Measurements from ENCODE around the gene MRPS27.

Gene MRPS27

DNA sequence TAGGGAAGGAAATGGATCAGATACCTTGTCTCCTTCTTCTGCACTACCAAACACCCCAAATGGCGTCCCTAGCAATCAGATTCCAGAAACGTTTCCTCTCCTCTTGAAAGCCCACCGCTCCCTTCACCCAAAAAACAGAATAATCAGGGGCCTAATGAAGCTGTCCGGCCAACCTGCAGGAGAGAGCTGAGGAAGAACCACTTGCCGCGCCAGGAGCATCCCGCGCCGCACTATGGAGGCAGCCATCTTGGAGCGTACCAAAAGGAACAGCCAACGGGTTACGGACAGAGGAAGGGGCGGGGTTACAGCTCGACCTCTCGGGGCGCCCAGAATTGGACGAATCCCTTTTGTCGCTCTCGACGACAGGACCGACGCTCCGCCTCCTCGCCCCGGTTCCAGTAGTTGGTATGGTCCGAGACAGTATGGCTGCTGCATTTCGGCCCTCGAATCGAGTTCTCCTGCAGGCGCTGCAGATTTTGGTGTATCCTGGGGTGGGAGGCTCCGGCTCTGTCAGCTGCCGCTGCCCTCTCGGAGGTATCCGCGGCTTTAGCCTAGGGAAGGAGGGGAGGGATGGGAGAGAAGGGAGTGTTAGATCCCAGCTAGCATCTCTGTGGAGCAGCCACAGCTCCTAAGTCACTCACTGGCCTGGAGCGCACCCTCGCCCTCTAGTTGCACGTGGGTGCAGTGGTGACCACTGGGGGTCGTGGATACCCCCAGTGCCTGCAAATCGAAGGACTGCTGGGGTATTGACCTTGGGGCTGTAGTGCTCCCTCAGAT is at the start of gene MRPS27, which contains the start of gene PTCD2:
Gene MRPS27, minus strand, starts transcription at position 265 of the 777 bp plus-strand sequence. Its CDS starts 19 bp downstream, at position 246.
Gene PTCD2, plus strand, starts transcription at position 398 of the 777 bp plus-strand sequence. Its CDS starts 10 bp downstream, at position 408.
- Mint-ChIP-seq H3K9me3 (no peaks in the 10 kb centered on the region), H3K27ac (peak within 1 kb of the TSS; percentile 92), H3K4me3 (peak within 1 kb of the TSS; percentile 99), H3K27me3 (ENCODE audit: low read depth) (no peaks in the 10 kb centered on the region), H3K4me1 (ENCODE audit: low read depth) (peaks cover 31% of the 10 kb centered on the region), H3K36me3 (ENCODE audit: low read depth) (peaks cover 25% of the 10 kb centered on the region)
- peak; percentile 93 for DNase-seq (ENCODE audit: low spot score)

DNA sequence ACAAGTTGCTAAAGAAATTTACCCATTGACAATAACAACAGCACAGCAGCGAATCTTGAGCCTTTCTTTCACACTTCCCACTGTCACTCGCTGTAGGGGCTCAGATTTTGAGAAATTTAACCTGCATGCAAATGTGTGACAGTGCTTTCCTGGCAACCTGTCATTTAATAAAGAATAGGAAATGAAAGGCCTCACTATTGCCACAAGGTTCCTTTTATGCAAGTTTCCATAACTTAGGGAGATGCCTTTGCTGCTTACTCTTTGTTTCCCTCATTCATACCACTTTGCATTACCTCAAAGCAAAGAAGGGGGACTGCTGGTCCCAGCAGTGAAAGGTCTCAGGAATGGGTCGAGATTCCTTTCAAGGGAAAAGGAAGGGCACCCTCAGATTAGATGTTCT is 49.7 kb upstream of the MRPS27 start:
- no peak overlapping the region for H3K27ac Mint-ChIP-seq
- H3K4me1 Mint-ChIP-seq (ENCODE audit: low read depth): peaks cover 6% of the 10 kb centered on the region
- H3K9me3 Mint-ChIP-seq: no peaks in the 10 kb centered on the region
- H3K27me3 Mint-ChIP-seq (ENCODE audit: low read depth): no peaks in the 10 kb centered on the region
- no peaks in the 10 kb centered on the region for H3K36me3 Mint-ChIP-seq (ENCODE audit: low read depth)
- H3K4me3 Mint-ChIP-seq: no peak overlapping the region
- no peak for DNase-seq (ENCODE audit: low spot score)

DNA sequence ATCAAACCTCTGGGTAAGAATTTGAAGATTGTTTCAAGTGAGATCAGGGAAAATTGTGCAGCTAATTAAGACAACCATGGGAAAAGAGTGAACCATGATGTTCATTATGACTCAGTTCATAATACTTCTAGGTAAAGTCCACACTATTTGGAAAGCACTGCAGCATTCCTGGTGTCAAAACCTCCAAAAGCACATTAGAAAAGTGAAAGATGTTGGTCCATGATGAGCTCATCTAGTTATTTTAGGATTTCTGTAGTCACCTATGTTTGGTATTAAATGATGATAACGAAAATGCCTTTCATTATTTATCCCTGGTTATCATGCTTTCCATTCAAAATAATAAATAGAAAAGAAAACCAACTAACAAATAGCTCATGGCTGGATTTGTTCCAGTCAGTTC is 49.3 kb upstream of the MRPS27 start:
- Mint-ChIP-seq H3K27me3 (ENCODE audit: low read depth) (no peaks in the 10 kb centered on the region), H3K36me3 (ENCODE audit: low read depth) (no peaks in the 10 kb centered on the region), H3K9me3 (no peaks in the 10 kb centered on the region), H3K4me3 (no peak overlapping the region), H3K4me1 (ENCODE audit: low read depth) (peaks cover 6% of the 10 kb centered on the region), H3K27ac (no peak overlapping the region)
- DNase-seq (ENCODE audit: low spot score): no peak

DNA sequence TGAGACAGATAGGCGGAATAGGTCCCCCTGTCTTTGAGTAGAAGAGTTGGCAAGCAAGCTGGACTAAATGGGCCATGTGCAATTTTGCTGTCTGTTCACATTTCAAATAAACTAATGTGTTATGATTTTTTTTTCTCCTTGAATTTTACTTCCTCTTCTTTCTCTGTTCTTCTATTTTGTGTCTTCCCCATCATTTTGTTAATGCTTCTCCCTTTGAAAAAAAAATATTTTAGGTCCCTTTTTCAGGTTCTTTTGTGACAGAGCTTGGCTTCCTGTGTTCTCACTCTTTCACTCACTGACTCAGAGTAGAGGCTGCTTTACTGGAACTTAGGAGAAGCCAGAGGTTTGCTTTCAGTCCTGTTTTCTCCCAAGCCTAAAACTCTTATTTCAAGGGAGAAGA is 48.2 kb upstream of the MRPS27 start:
- Mint-ChIP-seq H3K27me3 (ENCODE audit: low read depth) (no peaks in the 10 kb centered on the region), H3K36me3 (ENCODE audit: low read depth) (peaks cover 3% of the 10 kb centered on the region), H3K4me1 (ENCODE audit: low read depth) (peaks cover 13% of the 10 kb centered on the region), H3K9me3 (no peaks in the 10 kb centered on the region), H3K4me3 (no peak overlapping the region), H3K27ac (no peak overlapping the region)
- DNase-seq (ENCODE audit: low spot score): no peak

DNA sequence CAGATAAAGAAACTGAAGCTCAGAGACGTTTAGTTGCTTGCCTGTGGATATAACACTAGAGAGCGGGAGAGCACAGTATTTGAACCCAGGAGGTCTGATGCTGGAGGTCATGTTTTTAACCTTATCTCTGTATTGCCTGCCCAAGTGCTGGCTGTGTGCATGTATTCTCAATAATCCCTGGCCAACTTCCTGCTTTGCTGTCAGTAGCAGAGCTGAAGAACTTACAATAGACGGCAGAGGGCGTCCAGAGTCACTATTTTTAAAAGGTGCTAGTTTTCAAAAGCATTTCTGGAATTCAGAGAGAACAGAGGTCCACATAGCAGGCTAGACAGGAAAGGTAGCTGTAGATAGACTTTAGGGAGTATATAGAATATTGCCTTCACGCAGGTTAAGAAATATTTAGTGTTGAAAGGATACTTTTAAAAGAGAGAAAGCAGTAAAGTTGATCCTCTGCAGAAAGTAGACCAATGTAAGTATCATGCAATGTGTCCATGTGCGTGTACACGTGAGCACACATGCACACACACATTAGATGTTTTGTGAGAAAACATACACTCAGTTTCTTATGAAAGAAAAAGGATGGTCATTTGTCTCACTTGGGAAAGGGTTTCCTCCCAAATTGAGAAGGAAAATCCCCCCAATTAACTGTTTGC is 46.4 kb upstream of the MRPS27 start:
- DNase-seq (ENCODE audit: low spot score): peak; percentile 28
- H3K27ac Mint-ChIP-seq: no peak overlapping the region

DNA sequence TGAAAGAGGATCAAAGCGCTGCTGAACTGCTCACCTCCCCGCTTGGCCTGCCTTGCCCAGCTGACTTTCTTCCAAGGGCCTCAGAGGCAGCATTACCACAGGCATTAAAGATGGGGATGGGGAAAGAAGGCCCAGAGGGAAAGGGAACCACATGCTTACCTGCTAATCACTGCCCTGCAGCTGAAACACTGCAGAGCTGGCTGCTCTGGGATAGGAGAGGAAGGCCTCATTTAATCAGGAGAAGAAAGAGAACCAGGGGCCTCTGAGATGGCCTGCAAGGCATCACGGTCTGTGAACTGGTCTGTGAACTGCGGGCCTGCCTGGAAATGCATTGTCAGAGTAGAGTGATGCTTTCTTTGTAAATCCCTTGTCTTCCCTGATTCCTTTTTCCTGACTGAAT is 44.9 kb upstream of the MRPS27 start:
- peaks cover 13% of the 10 kb centered on the region for H3K4me1 Mint-ChIP-seq (ENCODE audit: low read depth)
- H3K9me3 Mint-ChIP-seq: no peaks in the 10 kb centered on the region
- no peaks in the 10 kb centered on the region for H3K27me3 Mint-ChIP-seq (ENCODE audit: low read depth)
- no peak for DNase-seq (ENCODE audit: low spot score)
- H3K4me3 Mint-ChIP-seq: no peak overlapping the region
- H3K36me3 Mint-ChIP-seq (ENCODE audit: low read depth): peaks cover 20% of the 10 kb centered on the region
- no peak overlapping the region for H3K27ac Mint-ChIP-seq

More for the DNA sequence above, 46.4 kb upstream of the MRPS27 start:
- Mint-ChIP-seq H3K27me3 (ENCODE audit: low read depth) (no peaks in the 10 kb centered on the region), H3K4me1 (ENCODE audit: low read depth) (peaks cover 13% of the 10 kb centered on the region), H3K9me3 (no peaks in the 10 kb centered on the region), H3K4me3 (no peak overlapping the region), H3K36me3 (ENCODE audit: low read depth) (peaks cover 16% of the 10 kb centered on the region)

DNA sequence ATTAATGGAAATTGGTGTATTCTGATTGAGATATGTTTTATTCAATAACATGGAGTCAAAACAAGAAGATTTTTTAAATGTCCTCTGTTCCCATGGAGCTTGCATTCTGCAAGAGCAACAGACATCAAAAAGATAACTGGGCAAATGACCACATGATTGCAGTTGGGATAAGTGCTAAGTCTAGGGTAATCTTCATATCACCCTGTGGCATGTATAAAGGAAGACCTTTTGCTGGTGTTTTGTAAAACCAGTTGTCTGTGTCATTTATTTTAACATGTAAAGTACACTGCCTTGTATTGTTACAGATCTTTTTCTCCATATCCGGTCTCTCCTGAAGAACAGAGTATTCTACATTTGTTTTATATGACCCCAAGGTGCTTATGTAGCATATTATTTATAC is 44.1 kb upstream of the MRPS27 start:
- Mint-ChIP-seq H3K4me1 (ENCODE audit: low read depth) (peaks cover 13% of the 10 kb centered on the region), H3K9me3 (no peaks in the 10 kb centered on the region), H3K36me3 (ENCODE audit: low read depth) (peaks cover 23% of the 10 kb centered on the region), H3K4me3 (no peak overlapping the region), H3K27me3 (ENCODE audit: low read depth) (no peaks in the 10 kb centered on the region), H3K27ac (no peak overlapping the region)
- no peak for DNase-seq (ENCODE audit: low spot score)

DNA sequence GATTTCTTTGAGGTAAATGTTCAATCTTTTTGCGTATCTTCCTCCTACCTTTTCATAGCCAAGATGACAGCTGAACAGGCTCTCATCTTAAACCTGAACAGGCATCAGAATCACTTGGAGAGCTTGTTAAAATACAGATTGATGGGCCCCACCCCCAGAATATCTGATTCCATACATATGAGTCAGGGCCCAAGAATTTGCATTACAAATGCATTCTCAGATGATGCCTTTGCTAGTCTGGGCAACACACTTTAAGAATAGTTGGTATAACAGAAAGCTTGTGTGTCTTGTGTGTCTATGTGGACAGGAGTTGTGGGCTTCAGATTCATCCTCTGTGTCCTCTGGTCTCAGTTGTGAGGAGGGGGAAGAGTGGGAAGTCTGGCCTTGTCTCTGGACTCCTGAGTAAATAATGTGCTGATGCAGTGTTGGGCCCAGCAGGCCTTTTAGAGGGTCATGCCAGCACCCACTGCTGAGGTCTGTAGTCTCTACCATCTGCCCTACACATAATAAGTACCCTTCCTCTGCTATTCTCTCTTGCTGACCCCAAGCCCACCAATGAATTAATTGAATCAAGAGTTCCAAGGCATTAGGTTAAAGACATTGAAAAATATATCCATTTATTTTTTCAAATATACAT is 43.2 kb upstream of the MRPS27 start:
- no peaks in the 10 kb centered on the region for H3K27me3 Mint-ChIP-seq (ENCODE audit: low read depth)
- H3K27ac Mint-ChIP-seq: no peak overlapping the region
- no peak overlapping the region for H3K4me3 Mint-ChIP-seq
- peaks cover 23% of the 10 kb centered on the region for H3K36me3 Mint-ChIP-seq (ENCODE audit: low read depth)
- H3K9me3 Mint-ChIP-seq: no peaks in the 10 kb centered on the region
- DNase-seq (ENCODE audit: low spot score): no peak
- H3K4me1 Mint-ChIP-seq (ENCODE audit: low read depth): peaks cover 13% of the 10 kb centered on the region

DNA sequence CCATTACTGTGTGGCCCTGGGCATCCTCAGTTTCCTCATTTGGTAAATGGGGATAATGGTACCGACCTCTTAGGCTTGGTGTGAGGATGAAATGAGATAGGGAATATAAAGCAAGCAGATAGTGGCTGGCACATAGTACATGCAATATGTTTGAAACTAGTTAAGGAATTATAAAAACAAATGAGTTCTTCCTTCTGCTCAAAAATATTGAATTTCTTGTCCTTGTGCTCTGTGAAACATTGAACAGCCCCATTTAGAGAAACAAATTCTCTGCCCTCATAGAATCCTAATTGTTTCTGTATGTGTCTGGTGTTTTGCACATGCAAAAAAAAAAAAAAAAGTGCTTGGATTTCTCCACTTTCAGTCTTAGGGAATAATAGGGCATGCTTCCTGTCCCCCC is 39.8 kb upstream of the MRPS27 start:
- H3K27ac Mint-ChIP-seq: no peak overlapping the region
- DNase-seq (ENCODE audit: low spot score): no peak
- H3K27me3 Mint-ChIP-seq (ENCODE audit: low read depth): no peaks in the 10 kb centered on the region
- no peaks in the 10 kb centered on the region for H3K9me3 Mint-ChIP-seq
- peaks cover 23% of the 10 kb centered on the region for H3K36me3 Mint-ChIP-seq (ENCODE audit: low read depth)
- H3K4me1 Mint-ChIP-seq (ENCODE audit: low read depth): peaks cover 7% of the 10 kb centered on the region
- H3K4me3 Mint-ChIP-seq: no peak overlapping the region

DNA sequence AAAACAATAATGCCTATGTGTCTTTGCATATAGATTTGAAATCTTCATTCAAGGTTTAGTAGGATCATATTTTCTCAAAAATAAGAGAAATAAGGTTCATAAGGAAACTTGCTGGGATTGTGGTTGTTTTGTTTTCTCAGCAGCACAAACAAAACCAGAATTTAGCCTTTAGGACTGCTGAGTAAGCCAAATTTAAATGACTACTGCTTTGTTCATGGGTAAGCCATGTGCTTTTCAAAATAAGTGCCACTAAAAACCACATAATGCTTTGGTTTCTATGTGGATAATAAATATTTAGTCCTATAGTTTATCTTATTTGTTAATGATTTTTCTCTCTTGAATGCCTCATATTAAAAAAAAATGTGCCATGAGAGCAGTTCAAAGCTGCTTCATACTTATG is 38.9 kb upstream of the MRPS27 start:
- no peak overlapping the region for H3K27ac Mint-ChIP-seq
- H3K9me3 Mint-ChIP-seq: no peaks in the 10 kb centered on the region
- H3K4me1 Mint-ChIP-seq (ENCODE audit: low read depth): peaks cover 5% of the 10 kb centered on the region
- DNase-seq (ENCODE audit: low spot score): no peak
- H3K4me3 Mint-ChIP-seq: no peak overlapping the region
- peaks cover 23% of the 10 kb centered on the region for H3K36me3 Mint-ChIP-seq (ENCODE audit: low read depth)
- H3K27me3 Mint-ChIP-seq (ENCODE audit: low read depth): no peaks in the 10 kb centered on the region

DNA sequence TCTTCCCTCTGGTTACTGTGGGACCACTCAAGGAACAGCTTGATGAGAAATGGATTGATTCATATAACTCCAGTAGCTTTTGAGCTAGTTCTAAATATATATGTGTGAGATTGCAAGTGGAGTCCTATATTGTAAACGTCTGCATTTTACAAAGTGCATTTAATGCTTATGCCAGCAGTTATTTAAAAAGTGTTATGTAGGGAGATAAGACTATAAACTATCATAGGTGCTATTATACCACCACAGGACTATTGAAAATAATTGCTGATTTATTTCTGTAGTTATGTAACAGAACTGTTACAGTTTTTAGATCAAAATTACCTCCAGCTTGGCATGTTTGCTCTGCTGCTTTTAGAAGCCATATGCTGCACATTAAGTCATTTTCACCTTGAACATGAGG is 36.3 kb upstream of the MRPS27 start:
- DNase-seq (ENCODE audit: low spot score): no peak
- Mint-ChIP-seq H3K27ac (no peak overlapping the region), H3K4me1 (ENCODE audit: low read depth) (no peaks in the 10 kb centered on the region), H3K4me3 (no peak overlapping the region), H3K36me3 (ENCODE audit: low read depth) (peaks cover 9% of the 10 kb centered on the region), H3K9me3 (no peaks in the 10 kb centered on the region), H3K27me3 (ENCODE audit: low read depth) (no peaks in the 10 kb centered on the region)

DNA sequence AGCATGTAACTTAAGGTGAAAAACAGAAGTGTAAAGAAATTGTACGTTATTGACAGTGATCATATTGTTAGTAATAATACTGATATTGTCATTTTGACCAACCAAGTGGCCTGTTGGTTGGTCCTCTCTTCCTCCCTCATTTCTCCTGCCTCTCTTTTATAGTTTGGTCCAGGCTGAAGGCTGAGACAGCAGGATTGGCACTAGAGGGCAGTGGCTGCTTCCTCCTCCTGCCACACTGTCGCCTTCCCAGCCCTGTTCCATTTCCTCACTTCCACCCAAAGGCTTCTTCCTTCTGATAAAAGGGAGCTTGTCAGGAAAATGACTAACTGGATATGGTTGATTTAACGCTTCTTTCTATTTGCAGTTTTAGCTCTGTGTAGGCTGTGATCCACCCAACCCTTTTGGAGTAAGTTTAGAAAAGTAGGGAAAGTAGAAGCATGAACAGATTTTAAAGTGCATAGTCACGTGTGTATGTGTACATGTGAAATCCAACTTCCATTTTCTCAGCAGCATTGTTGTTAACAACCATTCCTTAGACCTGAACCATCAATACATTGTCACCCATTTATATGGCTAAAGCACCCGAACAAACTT is 35.8 kb upstream of the MRPS27 start:
- Mint-ChIP-seq H3K4me3 (no peak overlapping the region), H3K36me3 (ENCODE audit: low read depth) (peaks cover 12% of the 10 kb centered on the region), H3K27ac (no peak overlapping the region), H3K9me3 (no peaks in the 10 kb centered on the region), H3K4me1 (ENCODE audit: low read depth) (no peaks in the 10 kb centered on the region), H3K27me3 (ENCODE audit: low read depth) (no peaks in the 10 kb centered on the region)
- DNase-seq (ENCODE audit: low spot score): no peak

DNA sequence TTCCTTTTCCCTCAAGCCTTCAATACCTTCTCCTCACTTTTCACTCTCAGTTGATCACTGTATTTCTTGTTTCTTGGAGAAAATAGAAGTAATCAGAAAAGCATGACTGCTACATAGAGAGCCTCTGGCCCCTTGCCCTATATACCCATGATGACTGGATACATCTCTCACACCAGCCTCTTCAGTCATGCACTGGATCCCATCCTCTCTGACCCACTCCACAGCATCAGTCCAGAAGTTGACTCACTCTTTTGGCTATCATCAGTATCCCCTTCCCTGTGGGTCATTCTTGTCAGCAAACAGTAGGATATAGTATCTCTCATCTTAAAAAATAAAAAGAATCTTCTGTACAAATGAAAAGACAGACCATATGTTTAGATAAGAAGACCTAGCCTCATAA is 33.0 kb upstream of the MRPS27 start:
- Mint-ChIP-seq H3K4me1 (ENCODE audit: low read depth) (peaks cover 9% of the 10 kb centered on the region), H3K4me3 (no peak overlapping the region), H3K9me3 (no peaks in the 10 kb centered on the region), H3K27me3 (ENCODE audit: low read depth) (no peaks in the 10 kb centered on the region), H3K36me3 (ENCODE audit: low read depth) (peaks cover 9% of the 10 kb centered on the region), H3K27ac (no peak overlapping the region)
- DNase-seq (ENCODE audit: low spot score): no peak

DNA sequence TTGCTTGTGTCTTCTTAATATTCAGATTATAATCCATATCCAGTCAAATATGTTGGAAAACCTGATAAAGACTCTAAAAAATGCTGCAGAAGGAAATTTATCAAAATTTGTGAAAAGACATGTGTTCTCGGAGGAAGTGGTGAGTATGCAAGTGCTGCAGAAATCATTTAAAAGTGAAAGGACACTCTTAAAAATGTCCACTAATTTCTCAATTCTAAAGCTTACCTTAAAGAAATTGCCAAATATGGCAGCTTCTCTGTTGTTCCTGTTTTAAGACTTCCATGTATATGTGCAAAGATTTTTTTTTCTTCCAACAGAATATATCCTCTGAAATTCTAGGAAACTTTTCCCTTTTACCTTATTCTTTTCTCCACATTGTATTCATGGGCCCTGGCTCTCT is 32.6 kb upstream of the MRPS27 start:
- Mint-ChIP-seq H3K27me3 (ENCODE audit: low read depth) (no peaks in the 10 kb centered on the region), H3K4me1 (ENCODE audit: low read depth) (peaks cover 9% of the 10 kb centered on the region), H3K27ac (no peak overlapping the region), H3K9me3 (no peaks in the 10 kb centered on the region), H3K4me3 (no peak overlapping the region), H3K36me3 (ENCODE audit: low read depth) (peaks cover 9% of the 10 kb centered on the region)
- DNase-seq (ENCODE audit: low spot score): no peak
